ENCODE measurements around the gene RTN3. TPM values are rescaled to one million over a fixed set of nuclear protein-coding genes. Genes with fewer than 3 reads are reported as not detected.

RTN3 gene
- total and polyA plus RNA-seq, 3 donors from 2014 or later, result 75.6 to 103 (median 81.6) TPM

DNA sequence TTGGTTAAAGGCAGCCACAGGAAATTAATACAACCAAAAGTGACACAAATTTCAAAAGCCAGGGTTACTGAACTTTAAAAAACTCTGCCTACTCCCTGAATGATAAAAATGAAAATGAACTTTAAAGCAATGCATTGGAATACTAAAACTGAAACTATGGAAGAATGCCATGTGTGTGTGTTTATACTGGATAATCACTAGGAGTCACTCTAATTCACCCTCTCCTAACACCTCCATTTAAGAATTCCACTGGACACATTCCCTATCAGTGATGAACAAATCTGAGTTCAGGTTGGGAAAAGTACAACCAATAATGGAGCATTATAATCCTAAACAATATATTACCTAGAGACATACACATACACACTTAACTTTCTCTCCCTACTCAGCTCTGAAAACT, 39.6 kb upstream of the RTN3 start:
- intact Hi-C loops (cut with DNase I; ENCODE audit: low total_unique reads), result no loop called here
- H3K4me1 ChIP-seq, result no peaks in the 10 kb centered on the region
- no peak for TF ChIP-seq POLR2A (IDR thresholded peaks at IDR 0.05)
- TF ChIP-seq CTCF (IDR thresholded peaks at IDR 0.05), result no peak
- no peaks in the 10 kb centered on the region for H3K36me3 ChIP-seq (ENCODE audit: low read depth, missing control alignments)
- no peak for DNase-seq
- H3K9me3 ChIP-seq, result no peaks in the 10 kb centered on the region
- no peaks in the 10 kb centered on the region for H3K27me3 ChIP-seq
- H3K27ac ChIP-seq, result no peak overlapping the region
- no peak overlapping the region for H3K4me3 ChIP-seq

DNA sequence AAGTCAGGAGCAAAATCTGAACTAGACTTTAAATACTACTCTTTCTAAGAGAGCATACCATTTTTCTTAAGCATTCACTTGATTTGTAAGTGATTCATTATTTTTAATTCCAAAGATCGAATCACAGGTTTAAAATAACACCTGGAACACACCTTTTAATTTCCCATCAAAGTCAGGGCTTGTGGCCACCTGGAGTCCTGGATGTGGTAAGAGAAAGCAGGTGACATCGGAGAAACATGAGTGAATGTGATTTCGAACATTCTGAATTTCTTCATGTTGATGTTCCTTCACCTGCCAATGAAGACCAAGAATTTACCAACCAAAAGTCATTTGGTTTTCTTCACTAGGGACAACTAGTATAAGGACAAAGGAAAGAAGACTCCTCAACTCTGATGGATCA, 38.1 kb upstream of the RTN3 start:
- intact Hi-C loops (cut with DNase I; ENCODE audit: low total_unique reads), result no loop called here
- DNase-seq, result no peak
- TF ChIP-seq CTCF (IDR thresholded peaks at IDR 0.05) (no peak), POLR2A (IDR thresholded peaks at IDR 0.05) (no peak)
- Histone ChIP-seq H3K4me3 (no peak overlapping the region), H3K27ac (no peak overlapping the region), H3K9me3 (no peaks in the 10 kb centered on the region), H3K36me3 (ENCODE audit: low read depth, missing control alignments) (no peaks in the 10 kb centered on the region), H3K27me3 (no peaks in the 10 kb centered on the region), H3K4me1 (no peaks in the 10 kb centered on the region)
- 93 to 96% methylated on average over 3 of the region's 3 CpGs for WGBS, 2 donors

GRCh38 chr11:63652671-63653070, 28.6 kb upstream of the RTN3 start:
- intact Hi-C loops (cut with DNase I; ENCODE audit: low total_unique reads), result no loop called here
- Histone ChIP-seq H3K4me3 (no peak overlapping the region), H3K4me1 (no peaks in the 10 kb centered on the region), H3K27ac (no peak overlapping the region), H3K36me3 (ENCODE audit: low read depth, missing control alignments) (no peaks in the 10 kb centered on the region), H3K27me3 (no peaks in the 10 kb centered on the region), H3K9me3 (no peaks in the 10 kb centered on the region)
- 91 to 94% methylated on average over 3 of the region's 3 CpGs for WGBS, 2 donors
- no peak for TF ChIP-seq POLR2A (IDR thresholded peaks at IDR 0.05)
- TF ChIP-seq CTCF (IDR thresholded peaks at IDR 0.05), result no peak
- no peak for DNase-seq

DNA sequence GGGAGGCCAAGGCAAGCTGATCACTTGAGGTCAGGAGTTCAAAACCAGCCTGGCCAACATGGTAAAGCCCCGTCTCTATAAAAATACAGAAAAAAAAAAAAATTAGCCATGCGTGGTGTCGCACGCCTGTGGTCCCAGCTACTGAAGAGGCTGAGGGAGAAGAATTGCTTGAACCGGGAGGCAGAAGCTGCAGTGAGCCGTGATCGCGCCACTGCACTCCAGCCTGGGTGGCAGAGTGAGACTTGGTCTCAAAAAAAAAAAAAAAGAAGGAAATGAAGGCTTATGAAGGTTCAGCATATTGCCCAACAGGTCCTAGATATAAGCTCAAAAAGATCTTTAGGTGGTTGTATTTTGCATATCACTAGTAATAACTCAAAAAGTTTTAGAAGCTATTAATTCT, 20.3 kb upstream of the RTN3 start:
- 90 to 93% methylated on average over 8 of the region's 8 CpGs for WGBS, 2 donors
- Histone ChIP-seq H3K36me3 (ENCODE audit: low read depth, missing control alignments) (no peaks in the 10 kb centered on the region), H3K27ac (no peak overlapping the region), H3K9me3 (no peaks in the 10 kb centered on the region), H3K4me1 (no peaks in the 10 kb centered on the region), H3K27me3 (no peaks in the 10 kb centered on the region), H3K4me3 (no peak overlapping the region)
- no peak for DNase-seq
- intact Hi-C loops (cut with DNase I; ENCODE audit: low total_unique reads), result no loop called here
- TF ChIP-seq CTCF (IDR thresholded peaks at IDR 0.05) (no peak), POLR2A (IDR thresholded peaks at IDR 0.05) (no peak)

GRCh38 chr11:63663809-63664208, 17.5 kb upstream of the RTN3 start:
- no peaks in the 10 kb centered on the region for H3K27me3 ChIP-seq
- peaks cover 7% of the 10 kb centered on the region for H3K4me1 ChIP-seq
- TF ChIP-seq POLR2A (IDR thresholded peaks at IDR 0.05) (no peak), CTCF (IDR thresholded peaks at IDR 0.05) (no peak)
- no peak overlapping the region for H3K27ac ChIP-seq
- no peak for DNase-seq
- intact Hi-C loops (cut with DNase I; ENCODE audit: low total_unique reads), result no loop called here
- H3K9me3 ChIP-seq, result no peaks in the 10 kb centered on the region
- no peak overlapping the region for H3K4me3 ChIP-seq
- H3K36me3 ChIP-seq (ENCODE audit: low read depth, missing control alignments), result no peaks in the 10 kb centered on the region
- WGBS, 2 donors, result 0% methylated on average over 1 of the region's 1 CpG
